ENCODE measurements around the gene TIAM1.

The TIAM1 gene

GRCh38 chr21:31329456-31330143, 14.5 kb downstream of the TIAM1 start:
- no peak for DNase-seq

- no peak for DNase-seq
Measured at GRCh38 chr21:31326522-31327242, 17.4 kb downstream of the TIAM1 start.

DNA sequence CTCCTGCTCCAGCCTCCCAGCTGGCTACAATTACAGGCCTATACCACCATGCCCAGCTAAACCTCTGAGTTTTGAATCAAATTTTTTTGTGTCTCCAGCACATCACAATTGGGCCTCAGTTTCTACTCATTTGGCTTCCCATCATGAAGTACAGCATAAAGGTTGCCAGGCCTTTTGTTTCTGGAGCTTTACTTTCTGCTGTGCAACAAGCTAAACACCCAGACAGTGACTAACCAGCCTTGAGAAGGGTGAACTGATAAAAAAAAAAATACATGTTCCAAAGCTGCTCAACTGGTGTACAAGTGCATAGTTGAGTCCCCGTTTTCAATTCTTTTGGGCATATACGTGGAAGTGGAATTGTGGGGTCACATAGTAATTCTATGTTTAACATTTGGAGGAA, 25.1 kb downstream of the TIAM1 start:
- no peak for DNase-seq

DNA sequence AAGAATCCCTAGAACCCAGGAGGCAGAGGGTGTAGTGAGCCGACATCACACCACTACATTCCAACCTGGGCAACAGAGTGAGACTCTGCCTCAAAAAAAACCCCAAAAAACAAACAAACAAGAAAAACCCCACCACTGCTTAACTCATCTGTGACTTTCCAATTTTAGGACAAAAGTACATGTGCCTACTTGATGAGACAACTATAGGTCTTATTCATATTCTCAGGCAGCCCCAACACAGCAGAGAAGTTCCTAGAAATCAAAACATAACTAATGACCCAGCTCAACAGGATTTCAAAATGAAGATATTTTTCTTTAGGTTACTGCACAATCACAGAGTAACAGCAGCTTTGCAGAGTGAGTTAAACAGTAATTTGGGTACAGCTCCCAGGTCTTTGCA, 26.4 kb downstream of the TIAM1 start:
- no peak for DNase-seq

DNA sequence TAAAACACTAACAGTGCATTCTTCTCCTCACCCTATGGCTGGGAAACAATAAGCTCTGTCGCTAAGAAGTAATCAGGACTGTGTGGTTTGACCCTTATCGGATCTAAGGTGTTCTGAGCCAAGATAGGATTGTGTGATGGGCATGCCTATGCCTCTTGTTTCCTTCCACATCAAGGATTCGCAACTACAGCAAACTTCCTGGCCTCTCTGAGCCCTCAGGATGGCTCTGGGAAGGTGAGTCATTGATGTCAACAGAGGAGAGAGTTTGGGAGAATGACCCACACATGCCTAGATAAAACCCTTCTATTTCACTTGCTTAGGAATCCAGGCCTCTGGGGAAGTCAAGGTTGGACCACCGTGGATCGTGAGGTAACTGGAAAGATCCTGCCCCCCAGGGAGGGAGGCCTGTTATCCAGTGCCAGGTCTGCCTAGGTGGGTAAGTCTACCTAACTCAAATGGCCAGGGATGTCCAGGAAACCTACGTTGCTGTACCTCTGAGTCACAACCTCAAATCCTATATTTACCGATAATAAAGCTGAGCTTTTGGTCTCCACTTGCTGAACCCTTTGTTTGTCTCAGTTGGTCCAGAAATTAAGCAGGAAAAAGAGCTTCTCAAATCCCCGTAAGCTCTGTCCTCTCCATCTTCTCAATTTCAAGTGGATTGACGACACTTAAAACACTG, 27.4 kb downstream of the TIAM1 start:
- DNase-seq = no peak

DNA sequence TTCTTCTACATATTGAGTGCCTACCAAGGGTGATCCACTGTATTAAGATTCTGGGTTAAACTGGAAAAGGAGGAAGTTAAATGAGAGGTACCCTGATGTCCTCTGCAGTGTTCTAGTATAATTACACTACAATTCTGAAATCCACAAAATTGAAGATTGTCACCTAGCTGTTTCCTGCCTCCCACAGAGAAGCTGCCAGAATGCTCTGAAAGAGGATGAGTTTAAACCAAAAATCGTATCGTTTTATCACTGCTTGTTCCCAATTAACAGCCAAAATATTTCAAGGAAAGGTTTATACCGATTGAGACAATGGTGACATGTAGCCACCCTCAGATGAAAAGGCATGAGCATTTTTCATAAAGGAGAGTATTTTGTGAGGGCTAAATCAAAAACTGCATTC, 28.0 kb downstream of the TIAM1 start:
- no peak for DNase-seq

DNA sequence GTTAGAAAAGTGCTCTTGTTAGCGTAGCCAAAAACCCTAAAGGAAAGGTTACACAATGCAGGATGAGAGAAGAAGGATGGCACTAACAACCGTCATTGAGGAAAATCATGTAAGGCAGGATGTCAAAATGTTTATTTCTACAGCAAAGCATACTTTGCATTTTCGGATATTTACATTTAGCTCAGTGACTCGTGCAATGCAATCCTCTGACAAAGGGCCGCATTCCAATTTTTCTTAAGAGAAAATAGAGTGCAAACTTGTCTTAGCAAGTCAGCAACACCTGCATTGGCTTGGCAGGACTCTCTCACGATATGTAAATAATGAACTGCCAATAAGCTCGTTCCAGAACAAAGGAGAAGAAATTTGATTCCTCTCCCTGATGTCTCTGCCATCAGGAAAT, 33.3 kb downstream of the TIAM1 start:
- no peak for DNase-seq

GRCh38 chr21:31308584-31308983, 35.5 kb downstream of the TIAM1 start:
- DNase-seq = no peak

- no peak for DNase-seq
Measured at GRCh38 chr21:31305888-31306287, 38.2 kb downstream of the TIAM1 start.

DNA sequence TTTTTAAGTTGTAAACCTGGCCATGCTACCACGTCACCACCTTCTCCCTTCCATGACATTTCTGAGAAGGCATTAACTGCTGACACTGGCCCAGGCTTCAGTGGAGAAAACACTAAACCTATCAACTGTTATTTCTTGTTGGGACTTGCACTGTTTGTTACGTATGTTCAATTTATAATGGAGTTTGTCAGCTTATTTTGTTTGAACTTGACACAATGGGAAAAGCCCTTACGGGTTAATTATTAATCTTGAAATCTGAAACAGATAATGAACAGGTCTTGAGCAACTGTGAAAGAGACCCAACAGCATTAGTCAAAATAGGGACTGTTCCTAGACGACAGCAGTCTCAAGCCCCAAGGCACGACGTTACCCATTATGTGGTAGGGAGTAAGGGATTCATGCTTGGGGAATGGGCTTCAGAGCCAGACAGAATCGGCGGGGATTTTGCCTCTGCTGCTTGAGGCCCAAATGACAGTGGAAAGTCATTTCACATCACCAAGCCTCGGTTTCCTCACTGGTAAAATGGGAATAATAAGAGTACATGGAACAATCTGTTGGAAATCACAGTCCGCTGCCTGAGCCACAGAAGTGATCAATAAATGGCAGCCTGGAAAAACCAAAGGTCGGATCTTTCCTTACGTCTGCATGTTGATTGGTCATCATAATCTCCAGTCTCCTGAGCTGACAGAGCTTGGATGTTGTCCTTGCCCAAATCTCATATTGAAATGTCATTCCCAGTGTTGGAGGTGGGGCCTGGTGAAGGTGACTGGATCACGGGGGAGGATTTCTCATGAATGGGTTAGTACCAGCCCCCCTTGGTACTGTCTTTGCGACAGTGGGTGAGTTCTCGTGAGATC, 44.5 kb downstream of the TIAM1 start:
- DNase-seq = no peak

DNA sequence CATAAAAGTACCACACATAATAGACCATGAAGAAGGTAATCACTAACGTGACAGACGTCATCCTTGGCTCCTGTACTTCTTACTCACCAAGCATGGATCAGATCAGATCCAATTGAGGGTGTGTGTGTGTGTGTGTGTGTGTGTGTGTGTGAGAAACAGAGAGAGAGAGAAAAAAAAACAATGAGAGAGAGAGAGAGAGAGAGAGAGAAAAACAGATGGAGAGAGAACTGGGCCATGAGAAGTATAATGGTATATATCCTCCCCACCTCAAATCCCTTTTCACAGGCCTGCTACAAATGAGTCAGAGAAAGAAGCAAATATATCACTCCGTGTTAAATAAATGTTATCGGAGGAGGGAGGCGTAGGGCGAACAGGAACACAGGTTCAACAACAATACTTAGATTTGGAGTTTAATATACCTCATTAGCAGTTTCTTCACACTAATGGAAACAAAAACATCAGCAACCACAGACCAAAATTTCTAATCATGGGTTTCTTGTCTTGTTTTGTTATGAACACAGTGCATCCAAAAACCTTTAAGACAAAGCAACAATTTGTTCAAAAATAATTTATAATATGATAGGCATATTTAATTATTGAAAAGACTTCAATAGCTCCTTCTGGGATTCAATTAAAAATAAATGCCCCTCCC, 45.3 kb downstream of the TIAM1 start:
- no peak for DNase-seq

- no peak for DNase-seq
Measured at GRCh38 chr21:31297806-31298205, 46.3 kb downstream of the TIAM1 start.

- no peak for DNase-seq
Measured at GRCh38 chr21:31295676-31296075, 48.4 kb downstream of the TIAM1 start.

DNA sequence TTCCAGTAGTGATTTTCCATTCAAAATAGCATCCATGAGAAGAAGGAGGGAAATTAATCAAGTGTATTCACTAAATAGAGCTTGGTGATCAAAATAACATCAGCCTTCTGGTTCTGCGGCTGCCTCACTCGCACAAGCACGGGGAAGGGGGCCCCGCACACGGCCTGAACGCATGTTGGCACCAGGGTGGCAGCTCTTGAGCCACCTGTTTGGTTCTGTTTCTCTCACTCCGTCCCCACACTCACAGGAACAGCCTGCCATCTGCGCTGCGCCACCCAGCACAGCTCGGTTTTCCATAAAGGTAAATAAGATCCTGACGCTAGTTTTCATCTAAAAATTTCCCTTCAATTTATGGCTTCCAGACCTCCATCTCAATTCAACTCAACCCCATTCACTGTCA, 49.4 kb downstream of the TIAM1 start:
- DNase-seq = no peak

DNA sequence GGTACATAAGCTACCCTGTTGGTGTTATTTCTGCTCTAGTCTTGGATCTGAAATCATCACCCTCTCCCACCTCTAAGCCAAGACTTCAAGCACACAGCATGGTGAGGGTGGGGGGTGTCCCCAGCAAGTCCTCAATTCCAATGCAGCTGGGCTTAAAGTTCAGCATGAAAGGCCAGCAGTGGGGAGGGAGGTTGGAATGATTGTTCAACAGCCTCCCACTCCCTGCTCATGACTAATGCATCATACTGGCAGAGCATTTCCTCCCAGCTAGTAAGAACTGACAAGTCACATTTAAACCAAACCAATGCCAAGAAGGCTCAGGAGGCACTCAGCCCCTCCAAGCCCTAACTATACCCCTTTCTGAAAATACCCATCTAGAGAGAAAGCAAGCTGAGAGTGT, 50.1 kb downstream of the TIAM1 start:
- DNase-seq = peak in 2 of 4 experiments; percentile 4 to 32

DNA sequence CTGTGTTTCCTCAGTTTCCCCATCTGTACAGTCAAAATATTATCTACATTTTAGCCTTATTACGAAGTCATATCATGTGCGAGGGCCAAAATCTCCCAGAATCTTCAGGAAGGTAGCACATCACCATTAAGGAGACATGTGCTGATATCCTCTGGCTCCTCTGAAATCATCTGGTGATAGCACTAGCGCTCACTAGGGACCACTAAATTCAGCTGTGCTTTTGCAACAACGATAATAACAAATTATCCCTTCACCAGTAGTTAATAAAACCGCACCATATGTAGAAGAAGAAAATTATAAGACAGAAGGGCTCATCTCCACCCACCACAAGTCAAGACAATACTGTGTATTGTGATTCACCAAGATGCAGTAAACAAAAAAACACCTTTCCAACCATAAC, 53.3 kb downstream of the TIAM1 start:
- DNase-seq = no peak

- no peak for DNase-seq
Measured at GRCh38 chr21:31289702-31290101, 54.4 kb downstream of the TIAM1 start.

- DNase-seq = no peak
Measured at GRCh38 chr21:31288191-31288590, 55.9 kb downstream of the TIAM1 start.

- no peak for DNase-seq
Measured at GRCh38 chr21:31287201-31287600, 56.9 kb downstream of the TIAM1 start.

DNA sequence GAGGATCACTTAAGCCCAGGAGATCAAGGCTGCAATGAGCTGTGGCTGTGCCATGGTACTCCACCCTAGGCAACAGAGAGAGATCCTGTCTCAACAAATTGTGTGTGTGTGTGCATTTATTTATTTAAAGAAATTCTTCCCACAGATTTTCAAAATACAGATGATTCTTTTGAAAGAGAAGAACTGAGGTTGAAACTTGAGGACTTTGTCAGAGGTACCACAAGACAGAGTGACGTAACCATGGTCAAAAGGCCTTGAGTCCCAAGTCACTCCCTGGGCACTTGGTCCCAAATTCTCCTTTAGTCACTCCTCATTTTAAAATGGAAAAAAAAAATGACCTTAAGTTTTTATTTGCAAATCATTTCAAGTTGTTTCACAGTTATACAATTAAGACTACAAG, 57.4 kb downstream of the TIAM1 start:
- no peak for DNase-seq

- no peak for DNase-seq
Measured at GRCh38 chr21:31284797-31285397, 59.2 kb downstream of the TIAM1 start.

- DNase-seq = peak in 1 of 4 experiments; percentile 6
Measured at GRCh38 chr21:31283025-31283424, 61.0 kb downstream of the TIAM1 start.
